A549 (cell line): ENCODE data around the gene GAL3ST2. TPM values are rescaled to one million over a fixed set of nuclear protein-coding genes. Genes with fewer than 3 reads are reported as not detected.

Experiments
- ATAC-seq, 2 experiments: fragments of 200-7000 bp in 1 of 2; fragments of >200 bp in 1 of 2; cut with Nextera tagmentation in 1 of 2; cut with Tn5 transposase in 1 of 2; 3 replicates each; pipeline versions ENCODE4 v1.8.0 to v1.9.1; 2018 to 2020; ENCODE audit warnings: mild to moderate bottlenecking in 1 of 2, moderate library complexity in 1 of 2
- CTCF ChIA-PET: fragments of 300-600 bp; sonication (Branson Sonifier 250); formaldehyde crosslinking; extraction: SDS; loops from one replicate; lab custom pipeline; 2021; ENCODE audit warnings: antibody characterized with exemption, inconsistent platforms; lab: Yijun Ruan, JAX
- POLR2A ChIA-PET: fragments of 350-600 bp; formaldehyde crosslinking; extraction: SDS; loops from one replicate; lab custom pipeline; 2021; ENCODE audit warnings: antibody characterized with exemption, inconsistent platforms; lab: Yijun Ruan, JAX
- DNase-seq, 2 experiments: peaks; one replicate each; pipeline versions ENCODE4 v3.0.0 to v3.0.0-alpha.2; 2011 to 2016; ENCODE audit warnings: low read depth in 1 of 2, low spot score in 1 of 2
- FAIRE-seq: peaks from 2 replicates; lab custom pipeline; 2011; peaks lifted over from hg19 to GRCh38; lab: Jason Lieb, UNC
- H3K27ac ChIP-seq, 2 experiments: fragments of >200 bp; sonication (Bioruptor Twin); formaldehyde crosslinking; 3 replicates each; pipeline ENCODE4 v1.5.1; 2016 to 2017
- H3K4me1 ChIP-seq: fragments of >200 bp; sonication (Bioruptor Twin); formaldehyde crosslinking; 3 replicates; pipeline ENCODE4 v1.6.1; 2016
- H3K4me2 ChIP-seq: fragments of >200 bp; sonication (Bioruptor Twin); formaldehyde crosslinking; 3 replicates; pipeline ENCODE4 v1.6.1; 2016
- H3K4me3 ChIP-seq: fragments of >200 bp; sonication (Bioruptor Twin); formaldehyde crosslinking; 3 replicates; pipeline ENCODE4 v1.5.1; 2016
- H3K9me3 ChIP-seq: fragments of >200 bp; sonication (Bioruptor Twin); formaldehyde crosslinking; 3 replicates; pipeline ENCODE4 v1.6.1; 2016
- FOSL2 ChIP-seq, 2 experiments: fragments of 450-650 bp in 1 of 2; fragments of >200 bp in 1 of 2; sonication (Bioruptor Twin) in 1 of 2; formaldehyde crosslinking; IDR thresholded peaks; 2 replicates each; pipeline versions ENCODE4 v1.5.0 to v1.6.1; 2016 to 2020; ENCODE audit warnings: mild to moderate bottlenecking in 1 of 2, moderate library complexity in 1 of 2
- FOXS1 ChIP-seq: fragments of 250-450 bp; sonication (Bioruptor Pico); IDR thresholded peaks from 2 replicates; pipeline ENCODE4 v1.5.0; 2020; ENCODE audit warnings: mild to moderate bottlenecking, moderate library complexity
- GATA3 ChIP-seq: IDR thresholded peaks from 2 replicates; pipeline ENCODE4 v1.6.1; 2012; ENCODE audit warnings: borderline replicate concordance
- KDM1A ChIP-seq: fragments of 200-600 bp; sonication (generic); IDR thresholded peaks from 2 replicates; pipeline ENCODE4 v1.6.1; 2016; ENCODE audit warnings: low read depth, mild to moderate bottlenecking
- KDM5A ChIP-seq: fragments of 200-600 bp; sonication (generic); IDR thresholded peaks from 2 replicates; pipeline ENCODE4 v1.6.1; 2016; ENCODE audit warnings: antibody characterized with exemption, mild to moderate bottlenecking
- MYC ChIP-seq: IDR thresholded peaks from 2 replicates; pipeline ENCODE4 v1.6.1; 2012; ENCODE audit warnings: mild to moderate bottlenecking, inconsistent platforms, low read length, improper control_type of control experiment, borderline replicate concordance
- NPAS2 ChIP-seq: fragments of 250-450 bp; sonication (Bioruptor Pico); IDR thresholded peaks from 2 replicates; pipeline ENCODE4 v1.8.0; 2022; ENCODE audit warnings: mild to moderate bottlenecking, moderate library complexity, borderline replicate concordance
- PHF8 ChIP-seq: fragments of 200-600 bp; sonication (generic); IDR thresholded peaks from 2 replicates; pipeline ENCODE4 v1.6.1; 2016; ENCODE audit warnings: low read depth, mild to moderate bottlenecking, antibody characterized with exemption, moderate library complexity, borderline replicate concordance
- POLR2AphosphoS2 ChIP-seq: conservative IDR thresholded peaks from 2 replicates; pipeline ENCODE4 v1.6.1; 2012; ENCODE audit warnings: low read length, improper control_type of control experiment, inconsistent platforms
- RAD21 ChIP-seq, 2 experiments: fragments of >200 bp in 1 of 2; sonication (Bioruptor Twin) in 1 of 2; formaldehyde crosslinking in 1 of 2; IDR thresholded peaks in 1 of 2; conservative IDR thresholded peaks in 1 of 2; 2 replicates in 1 of 2; 3 replicates in 1 of 2; pipeline ENCODE4 v1.6.1; 2012 to 2018; ENCODE audit warnings: inconsistent platforms in 1 of 2
- RCOR1 ChIP-seq: fragments of 150-350 bp; IDR thresholded peaks from 2 replicates; pipeline ENCODE4 v1.6.1; 2014; ENCODE audit warnings: antibody characterized with exemption, low read length, low read depth
- TP53 ChIP-seq: fragments of 250-450 bp; sonication (Bioruptor Pico); IDR thresholded peaks from 2 replicates; pipeline ENCODE4 v1.5.0; 2021; ENCODE audit warnings: mild to moderate bottlenecking, moderate library complexity
- ZFP36 ChIP-seq: fragments of 450-650 bp; IDR thresholded peaks from 2 replicates; pipeline ENCODE4 v1.6.1; 2014; ENCODE audit warnings: borderline replicate concordance; ENCODE audit not compliant: partially characterized antibody
- WGBS: methylation state at CpG from one replicate; pipeline ENCODE4 v1.1.6; 2017; ENCODE audit errors: missing lambda C conversion rate; 5-methylcytosine and 5-hydroxymethylcytosine counted together
- polyA plus RNA-seq, 4 experiments: library from polyadenylated mRNA; depleted of rRNA in 3 of 4; stranded (reverse); fragments of >200 nt; fragmentation: RNase III in 1 of 4; extraction: RNeasy Plus Mini Kit Qiagen cat#74134 plus additional on column Dnase treatment in 1 of 4; gene quantifications; 2 replicates in 3 of 4; 3 replicates in 1 of 4; pipeline ENCODE4 v1.2.3, GENCODE V29; 2011 to 2017
- TF ChIP-seq, protein P1 (sequence below): fragments of 250-450 bp; sonication (Bioruptor Pico); IDR thresholded peaks from 2 replicates; pipeline ENCODE4 v1.5.0; 2020; ENCODE audit warnings: low read depth, mild to moderate bottlenecking, moderate library complexity
- TF ChIP-seq, protein P2 (sequence below): IDR thresholded peaks from 2 replicates; pipeline ENCODE4 v1.6.1; 2012
- TF ChIP-seq, protein P3 (sequence below): fragments of 450-650 bp; IDR thresholded peaks from 2 replicates; pipeline ENCODE4 v1.6.1; 2014; ENCODE audit warnings: antibody characterized with exemption
- TF ChIP-seq, protein P4 (sequence below): IDR thresholded peaks from 2 replicates; pipeline ENCODE4 v1.6.1; 2012
- TF ChIP-seq, protein P5 (sequence below): fragments of >200 bp; sonication (Bioruptor Twin); formaldehyde crosslinking; IDR thresholded peaks from 3 replicates; pipeline ENCODE4 v1.5.1; 2016
- TF ChIP-seq, protein P6 (sequence below): fragments of >200 bp; sonication (Bioruptor Twin); formaldehyde crosslinking; IDR thresholded peaks from 3 replicates; pipeline ENCODE4 v1.6.1; 2016

GAL3ST2 gene
- polyA plus RNA-seq, 2 of the 4 experiments (the other 2 are of a cell fraction), result 0.61 TPM; not detected in 1

DNA sequence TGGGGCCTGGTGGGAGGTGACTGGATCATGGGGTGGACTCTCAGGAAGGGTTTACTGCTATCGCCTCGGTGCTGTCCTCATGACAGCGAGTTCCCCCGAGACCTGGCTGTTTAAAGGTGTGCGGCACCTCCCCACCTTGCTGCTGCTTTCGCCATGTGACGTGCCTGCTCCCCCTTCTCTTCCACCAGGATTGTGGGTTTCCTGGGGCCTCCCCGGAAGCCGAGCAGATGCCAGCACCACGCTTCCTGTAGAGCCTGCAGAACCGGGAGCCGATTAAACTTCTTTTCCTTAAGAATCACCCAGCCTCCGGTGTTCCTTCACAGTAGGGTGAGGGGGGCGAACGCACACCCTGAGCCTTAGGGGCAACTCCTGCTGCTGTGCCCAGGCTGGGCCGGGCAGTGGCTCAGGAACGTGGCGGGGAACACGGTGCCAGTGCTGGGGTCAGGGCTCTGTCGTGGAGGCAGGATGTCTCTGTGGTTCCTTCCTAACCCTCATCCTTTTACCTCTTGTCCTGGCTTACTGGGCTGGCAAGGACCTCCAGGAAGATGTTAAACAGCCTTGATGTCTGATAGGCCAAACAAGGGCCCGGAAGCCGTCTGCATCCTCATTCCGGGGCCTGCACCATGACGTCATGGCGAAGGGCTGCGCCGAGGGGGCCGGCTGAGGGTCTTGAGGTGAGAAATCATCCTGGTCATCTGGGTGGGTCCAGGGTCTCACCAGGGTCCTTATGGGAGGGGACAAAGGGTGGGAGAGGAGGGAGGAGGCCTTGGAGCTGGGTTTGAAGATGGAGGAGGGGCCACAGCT is 45.0 kb downstream of the GAL3ST2 start:
- TF ChIP-seq, protein P1, sequence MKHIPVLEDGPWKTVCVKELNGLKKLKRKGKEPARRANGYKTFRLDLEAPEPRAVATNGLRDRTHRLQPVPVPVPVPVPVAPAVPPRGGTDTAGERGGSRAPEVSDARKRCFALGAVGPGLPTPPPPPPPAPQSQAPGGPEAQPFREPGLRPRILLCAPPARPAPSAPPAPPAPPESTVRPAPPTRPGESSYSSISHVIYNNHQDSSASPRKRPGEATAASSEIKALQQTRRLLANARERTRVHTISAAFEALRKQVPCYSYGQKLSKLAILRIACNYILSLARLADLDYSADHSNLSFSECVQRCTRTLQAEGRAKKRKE, result no peak
- TF ChIP-seq FOSL2 (IDR thresholded peaks at IDR 0.05) (no peak), FOSL2 (CRISPR knock-in tag; IDR thresholded peaks at IDR 0.05) (no peak), GATA3 (no peak), RCOR1 (no peak), TP53 (no peak), FOXS1 (no peak), PHF8 (no peak), KDM1A (no peak), POLR2AphosphoS2 (no peak), ZFP36 (no peak), RAD21 (conservative IDR thresholded peaks at IDR 0.05 in 1 of 2, IDR thresholded peaks at IDR 0.05 in 1 of 2) (no peak), MYC (no peak), NPAS2 (CRISPR knock-in tag) (no peak)
- TF ChIP-seq, protein P2, sequence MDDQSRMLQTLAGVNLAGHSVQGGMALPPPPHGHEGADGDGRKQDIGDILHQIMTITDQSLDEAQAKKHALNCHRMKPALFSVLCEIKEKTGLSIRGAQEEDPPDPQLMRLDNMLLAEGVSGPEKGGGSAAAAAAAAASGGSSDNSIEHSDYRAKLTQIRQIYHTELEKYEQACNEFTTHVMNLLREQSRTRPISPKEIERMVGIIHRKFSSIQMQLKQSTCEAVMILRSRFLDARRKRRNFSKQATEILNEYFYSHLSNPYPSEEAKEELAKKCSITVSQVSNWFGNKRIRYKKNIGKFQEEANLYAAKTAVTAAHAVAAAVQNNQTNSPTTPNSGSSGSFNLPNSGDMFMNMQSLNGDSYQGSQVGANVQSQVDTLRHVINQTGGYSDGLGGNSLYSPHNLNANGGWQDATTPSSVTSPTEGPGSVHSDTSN, result no peak
- TF ChIP-seq, protein P3, sequence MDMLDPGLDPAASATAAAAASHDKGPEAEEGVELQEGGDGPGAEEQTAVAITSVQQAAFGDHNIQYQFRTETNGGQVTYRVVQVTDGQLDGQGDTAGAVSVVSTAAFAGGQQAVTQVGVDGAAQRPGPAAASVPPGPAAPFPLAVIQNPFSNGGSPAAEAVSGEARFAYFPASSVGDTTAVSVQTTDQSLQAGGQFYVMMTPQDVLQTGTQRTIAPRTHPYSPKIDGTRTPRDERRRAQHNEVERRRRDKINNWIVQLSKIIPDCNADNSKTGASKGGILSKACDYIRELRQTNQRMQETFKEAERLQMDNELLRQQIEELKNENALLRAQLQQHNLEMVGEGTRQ, result no peak
- TF ChIP-seq, protein P4, sequence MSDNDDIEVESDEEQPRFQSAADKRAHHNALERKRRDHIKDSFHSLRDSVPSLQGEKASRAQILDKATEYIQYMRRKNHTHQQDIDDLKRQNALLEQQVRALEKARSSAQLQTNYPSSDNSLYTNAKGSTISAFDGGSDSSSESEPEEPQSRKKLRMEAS, result no peak
- TF ChIP-seq, protein P5, sequence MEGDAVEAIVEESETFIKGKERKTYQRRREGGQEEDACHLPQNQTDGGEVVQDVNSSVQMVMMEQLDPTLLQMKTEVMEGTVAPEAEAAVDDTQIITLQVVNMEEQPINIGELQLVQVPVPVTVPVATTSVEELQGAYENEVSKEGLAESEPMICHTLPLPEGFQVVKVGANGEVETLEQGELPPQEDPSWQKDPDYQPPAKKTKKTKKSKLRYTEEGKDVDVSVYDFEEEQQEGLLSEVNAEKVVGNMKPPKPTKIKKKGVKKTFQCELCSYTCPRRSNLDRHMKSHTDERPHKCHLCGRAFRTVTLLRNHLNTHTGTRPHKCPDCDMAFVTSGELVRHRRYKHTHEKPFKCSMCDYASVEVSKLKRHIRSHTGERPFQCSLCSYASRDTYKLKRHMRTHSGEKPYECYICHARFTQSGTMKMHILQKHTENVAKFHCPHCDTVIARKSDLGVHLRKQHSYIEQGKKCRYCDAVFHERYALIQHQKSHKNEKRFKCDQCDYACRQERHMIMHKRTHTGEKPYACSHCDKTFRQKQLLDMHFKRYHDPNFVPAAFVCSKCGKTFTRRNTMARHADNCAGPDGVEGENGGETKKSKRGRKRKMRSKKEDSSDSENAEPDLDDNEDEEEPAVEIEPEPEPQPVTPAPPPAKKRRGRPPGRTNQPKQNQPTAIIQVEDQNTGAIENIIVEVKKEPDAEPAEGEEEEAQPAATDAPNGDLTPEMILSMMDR, result no peak
- TF ChIP-seq, protein P6, sequence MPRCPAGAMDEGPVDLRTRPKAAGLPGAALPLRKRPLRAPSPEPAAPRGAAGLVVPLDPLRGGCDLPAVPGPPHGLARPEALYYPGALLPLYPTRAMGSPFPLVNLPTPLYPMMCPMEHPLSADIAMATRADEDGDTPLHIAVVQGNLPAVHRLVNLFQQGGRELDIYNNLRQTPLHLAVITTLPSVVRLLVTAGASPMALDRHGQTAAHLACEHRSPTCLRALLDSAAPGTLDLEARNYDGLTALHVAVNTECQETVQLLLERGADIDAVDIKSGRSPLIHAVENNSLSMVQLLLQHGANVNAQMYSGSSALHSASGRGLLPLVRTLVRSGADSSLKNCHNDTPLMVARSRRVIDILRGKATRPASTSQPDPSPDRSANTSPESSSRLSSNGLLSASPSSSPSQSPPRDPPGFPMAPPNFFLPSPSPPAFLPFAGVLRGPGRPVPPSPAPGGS, result no peak
- TF ChIP-seq, all 56 proteins: peak for 0
- CTCF ChIA-PET, result no interaction called here
- H3K9me3 ChIP-seq, result peaks cover 8% of the 10 kb centered on the region
- no peaks in the 10 kb centered on the region for H3K4me1 ChIP-seq
- WGBS, result 88% methylated on average over 28 of the region's 28 CpGs
- H3K4me3 ChIP-seq, result no peak overlapping the region
- ATAC-seq (no peak), DNase-seq (no peak), FAIRE-seq (no peak)
- no peak overlapping the region for H3K27ac ChIP-seq
- POLR2A ChIA-PET, result no interaction called here
- H3K4me2 ChIP-seq, result no peak overlapping the region

DNA sequence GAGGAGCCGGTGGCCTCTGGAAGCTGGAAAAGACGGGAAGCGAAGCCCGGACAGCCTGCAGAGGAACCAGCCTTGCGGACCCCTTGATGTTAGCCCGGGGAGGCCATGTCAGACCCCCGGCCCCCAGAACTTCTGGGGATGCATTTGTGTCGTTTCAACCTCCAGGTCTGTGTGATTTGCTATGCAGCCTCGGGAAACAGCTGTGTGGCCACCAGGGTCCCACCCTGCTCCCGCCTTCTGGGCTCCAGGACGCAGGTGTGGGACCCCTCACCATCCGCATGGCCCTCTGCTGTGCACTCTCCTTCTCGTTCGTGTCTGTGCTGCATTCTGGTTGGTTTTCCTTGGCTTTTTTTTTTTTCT is 45.6 kb downstream of the GAL3ST2 start:
- Histone ChIP-seq H3K4me3 (no peak overlapping the region), H3K4me2 (no peak overlapping the region), H3K9me3 (peaks cover 14% of the 10 kb centered on the region), H3K4me1 (no peaks in the 10 kb centered on the region), H3K27ac (no peak overlapping the region)
- DNase-seq, result no peak
- ATAC-seq, result no peak
- WGBS, result 57% methylated on average over 14 of the region's 14 CpGs
- ChIA-PET POLR2A (no interaction called here), CTCF (no interaction called here)
- FAIRE-seq, result no peak
- no peak for TF ChIP-seq KDM5A
